Stimulated activated CD8-positive, alpha-beta memory T cell treated with anti-CD3 and anti-CD28 coated beads, Interleukin-4, amount 100 ng/mL, for 4 hours (primary cell): Measurements from ENCODE around the gene STX5.
"Not testable (repeated sequence)": the region's sequence is repeated elsewhere in the genome, so short reads cannot be mapped to it uniquely, and the experiment has no call there.

ENCODE experiments used
- DNase-seq, 2 donors: peaks; one replicate each; pipeline ENCODE4 v3.0.0-alpha.2; 2020; ENCODE audit warnings: low read depth in 2 of 2, low spot score in 1 of 2

STX5 gene

GRCh38 chr11:62854825-62855570 is 23.1 kb upstream of the STX5 start:
- DNase-seq = no peak

GRCh38 chr11:62854013-62854824 is 22.4 kb upstream of the STX5 start:
- DNase-seq = no peak

GRCh38 chr11:62853279-62853965 is 21.6 kb upstream of the STX5 start:
- DNase-seq = no peak

GRCh38 chr11:62852523-62853188 is 20.8 kb upstream of the STX5 start:
- DNase-seq = no peak

DNA sequence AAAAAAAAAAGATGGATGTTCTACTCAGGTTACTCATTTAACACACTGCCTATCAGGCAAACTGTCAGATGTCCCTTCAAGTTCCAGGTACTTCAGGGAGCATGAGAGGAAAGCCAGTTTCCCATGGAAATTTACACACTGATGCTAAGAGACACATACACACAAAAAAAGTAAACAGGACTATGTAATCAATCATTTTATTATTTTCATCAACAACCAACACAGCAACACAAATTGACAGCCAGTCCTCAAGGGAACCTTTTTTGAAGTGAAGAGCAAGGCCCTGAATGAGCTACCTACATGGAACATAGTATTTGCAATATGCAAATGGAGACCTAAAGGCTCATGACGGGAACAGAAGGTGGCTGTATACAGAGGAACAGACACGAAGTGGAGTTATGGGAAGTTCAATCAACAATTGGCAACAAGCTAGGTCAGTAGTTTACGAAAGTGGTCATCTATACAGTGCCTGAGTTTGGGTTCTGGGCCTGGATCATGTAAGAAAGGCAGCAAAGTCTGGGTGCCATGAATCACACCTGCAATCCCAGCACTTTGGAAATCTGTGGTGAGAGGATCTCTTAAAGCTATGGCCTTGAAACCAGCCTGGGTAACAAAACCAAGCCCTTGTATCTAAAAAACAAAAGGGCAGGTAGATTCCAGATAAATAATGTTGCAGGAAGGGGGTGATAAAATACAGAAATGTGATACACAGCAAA is 20.1 kb upstream of the STX5 start:
- no peak for DNase-seq

DNA sequence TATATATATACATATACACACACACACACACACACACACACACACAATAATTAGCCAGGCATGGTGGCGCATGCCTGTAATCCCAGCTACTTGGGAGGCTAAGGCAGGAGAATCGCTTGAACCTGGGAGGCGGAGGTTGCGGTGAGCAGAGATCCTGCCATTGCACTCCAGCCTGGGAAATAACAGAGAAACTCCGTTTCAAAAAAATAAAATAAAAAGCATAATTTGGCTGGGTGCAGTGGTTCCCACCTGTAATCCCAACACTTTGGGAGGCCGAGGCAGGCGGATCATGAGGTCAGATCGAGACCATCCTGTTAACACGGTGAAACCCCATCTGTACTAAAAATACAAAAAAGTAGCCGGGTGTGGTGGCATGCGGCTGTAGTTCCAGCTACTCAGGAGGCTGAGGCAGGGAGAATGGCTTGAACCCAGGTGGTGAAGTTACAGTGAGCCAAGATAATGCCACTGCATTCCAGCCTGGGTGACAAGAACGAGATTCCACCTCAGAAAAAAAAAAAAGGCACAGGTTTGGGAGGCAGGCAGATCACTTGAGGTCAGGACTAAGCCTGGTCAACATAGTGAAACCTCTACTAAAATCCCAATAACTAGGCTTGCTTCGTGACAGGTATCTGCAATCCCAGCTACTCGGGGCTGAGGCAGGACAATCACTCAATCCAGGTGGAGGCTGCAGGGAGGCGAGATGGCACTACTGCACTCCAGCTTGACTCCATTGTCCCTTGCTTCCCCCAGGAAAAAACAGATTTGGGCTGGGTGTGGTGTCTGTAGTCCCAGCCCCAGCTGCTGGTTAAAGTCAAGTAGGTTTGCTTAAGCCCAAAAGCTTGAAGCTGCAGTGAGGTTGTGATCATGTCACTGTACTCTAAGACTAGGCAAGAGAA is 19.3 kb upstream of the STX5 start:
- DNase-seq = no peak

- no peak for DNase-seq
Observed at GRCh38 chr11:62847767-62848314, 16.0 kb upstream of the STX5 start.

- DNase-seq = no peak
Observed at GRCh38 chr11:62846177-62846576, 14.3 kb upstream of the STX5 start.

- no peak for DNase-seq
Observed at GRCh38 chr11:62844154-62844553, 12.3 kb upstream of the STX5 start.

- DNase-seq = no peak
Observed at GRCh38 chr11:62843466-62843865, 11.6 kb upstream of the STX5 start.

DNA sequence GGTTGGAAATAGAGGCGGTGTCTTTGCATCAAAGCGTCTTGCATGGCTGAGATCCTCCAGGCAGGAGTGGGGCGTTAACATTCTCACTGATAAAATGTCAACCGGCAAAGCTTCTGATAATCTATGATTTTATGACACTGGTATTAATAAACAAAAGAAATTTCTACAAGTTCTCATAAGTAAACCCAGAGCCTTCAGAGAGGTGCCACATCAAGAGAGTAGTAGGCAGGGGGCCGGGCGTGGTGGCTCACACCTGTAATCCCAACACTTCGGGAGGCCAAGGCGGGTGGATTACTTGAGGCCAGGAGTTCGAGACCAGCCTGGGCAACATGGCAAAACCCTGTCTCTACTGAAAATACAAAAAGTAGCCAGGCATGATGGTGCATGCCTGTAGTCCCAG is 11.0 kb upstream of the STX5 start:
- not testable (repeated sequence) for DNase-seq

DNA sequence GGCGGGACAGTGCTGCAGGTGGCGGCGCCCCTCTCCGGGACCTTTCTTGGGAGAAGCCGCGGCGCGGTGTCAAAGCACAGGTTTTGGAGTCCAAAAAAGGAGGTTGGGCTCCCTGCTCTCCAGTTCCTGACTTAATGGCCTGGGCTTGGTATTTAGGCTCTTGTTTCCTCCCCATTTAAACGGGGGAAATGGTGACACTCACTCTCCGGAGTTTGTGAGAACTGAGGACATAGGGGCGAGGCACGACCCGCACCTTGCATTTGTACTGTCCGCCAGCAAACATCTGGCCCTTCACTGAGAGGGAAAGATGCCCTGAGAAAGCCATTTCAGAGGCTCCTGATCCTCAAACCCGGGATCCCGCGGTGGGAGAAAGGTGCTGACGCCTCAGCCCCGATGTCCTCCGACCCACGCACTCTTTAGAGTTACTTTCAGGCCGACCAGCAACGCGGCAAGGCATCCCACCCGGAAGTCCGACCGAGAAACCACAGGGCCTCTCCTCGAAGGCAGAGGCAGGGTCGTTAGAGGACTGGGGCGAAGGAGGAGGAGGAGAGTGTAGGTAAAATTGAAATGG is 10.4 kb upstream of the STX5 start:
- DNase-seq = no peak

GRCh38 chr11:62841361-62842170 is 9.7 kb upstream of the STX5 start:
- peak; percentile 62 to 65 for DNase-seq

GRCh38 chr11:62840721-62841360 is 9.0 kb upstream of the STX5 start:
- DNase-seq = peak; percentile 57 to 64

DNA sequence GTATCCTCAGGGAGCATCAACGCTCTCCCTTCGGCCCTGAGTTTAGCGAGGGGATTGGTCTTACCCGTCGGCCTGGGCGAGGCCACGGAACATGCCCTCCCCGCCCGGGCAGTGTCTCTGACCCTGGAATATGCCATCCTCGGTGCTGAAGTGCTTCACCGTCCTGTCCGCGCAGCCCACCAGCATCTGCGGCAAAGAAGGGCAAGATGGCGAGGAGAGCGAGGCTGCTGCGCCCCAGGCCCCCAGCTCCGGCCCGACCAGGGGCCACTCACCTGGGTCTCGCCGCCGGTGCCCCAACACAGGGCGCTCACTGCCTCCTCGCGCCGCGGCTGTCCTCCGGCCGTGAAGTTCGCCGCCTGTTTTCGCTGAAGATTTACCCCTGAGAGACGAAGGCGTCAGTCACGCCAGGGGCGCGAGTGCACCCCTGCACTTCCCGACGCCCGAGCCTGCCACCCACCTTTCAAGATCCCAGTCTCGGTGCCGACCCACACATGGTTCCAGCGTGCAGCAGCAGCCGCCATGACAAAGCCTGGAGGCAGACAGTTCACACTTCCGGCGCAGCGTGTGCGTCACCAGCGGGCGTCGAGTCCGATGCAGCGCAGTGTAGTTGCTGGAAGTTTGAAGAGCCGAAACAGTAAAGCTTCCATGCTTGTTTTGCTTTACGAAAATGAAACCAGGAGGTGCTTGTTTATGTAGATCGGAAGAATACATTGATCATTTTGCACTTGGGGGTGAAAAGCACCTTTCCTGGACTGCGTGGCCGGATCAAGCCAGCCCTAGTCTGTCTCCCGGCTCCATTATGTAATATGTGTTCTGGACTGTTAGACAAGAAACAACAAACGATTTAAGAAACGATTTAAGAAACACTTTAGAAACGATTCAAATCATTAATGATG is 7.4 kb upstream of the STX5 start, which contains the start of gene WDR74:
Gene WDR74, minus strand, starts transcription at position 541 of the 896 bp plus-strand sequence. Its CDS starts 20 bp downstream, at position 521.
- peak; percentile 79 to 88 for DNase-seq

DNA sequence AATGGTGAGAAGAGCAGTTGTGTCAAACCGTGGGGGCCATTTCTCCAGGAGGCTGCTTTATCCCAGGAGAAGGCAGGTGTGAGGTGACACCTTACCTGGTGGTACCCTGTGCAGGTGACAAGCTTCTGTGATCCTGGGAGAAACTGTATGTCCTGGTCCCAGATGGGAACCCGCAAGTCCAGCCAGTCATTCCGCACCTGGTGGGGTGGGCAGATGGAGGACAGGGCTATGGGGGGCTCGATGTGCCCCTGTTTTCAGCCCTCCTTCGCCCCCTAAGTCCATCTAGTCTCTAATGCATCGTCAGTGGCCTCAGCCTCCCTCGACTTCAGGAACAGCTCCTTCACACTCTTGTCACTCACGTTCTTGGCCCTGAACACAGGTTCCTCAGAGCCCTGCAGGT is 3.5 kb upstream of the STX5 start:
- no peak for DNase-seq
